Middle frontal gyrus (tissue), 1 donor: ENCODE results near the gene CNPY4.
"Not testable (repeated sequence)": the region's sequence is repeated elsewhere in the genome, so short reads cannot be mapped to it uniquely, and the experiment has no call there.

Experiments used
- DNase-seq: peaks from one replicate; pipeline ENCODE4 v3.0.0-alpha.2; 2015; ENCODE audit warnings: low spot score; ENCODE audit errors: extremely low spot score

The CNPY4 gene

GRCh38 chr7:100118388-100119071 lies 904 bp upstream of the CNPY4 start:
- no peak for DNase-seq

- DNase-seq, result peak; percentile 54
Observed at GRCh38 chr7:100119970-100120732, 717 bp downstream of the CNPY4 start.

GRCh38 chr7:100120733-100121036 lies 1.3 kb downstream of the CNPY4 start:
- no peak for DNase-seq

- DNase-seq, result no peak
Observed at GRCh38 chr7:100122067-100122466, 2.6 kb downstream of the CNPY4 start.

- DNase-seq, result no peak
Observed at GRCh38 chr7:100122568-100122967, 3.1 kb downstream of the CNPY4 start.

GRCh38 chr7:100124301-100125230 lies 5.1 kb downstream of the CNPY4 start:
- DNase-seq, result no peak

- no peak for DNase-seq
Observed at GRCh38 chr7:100126239-100126930, 7.0 kb downstream of the CNPY4 start.

GRCh38 chr7:100126931-100127865 lies 7.8 kb downstream of the CNPY4 start, which contains the start of gene MBLAC1:
Gene MBLAC1 (plus strand): TSS chr7:100126967. CDS start chr7:100127396, 429 bp downstream.
- DNase-seq, result peak; percentile 73

- no peak for DNase-seq
Observed at GRCh38 chr7:100127866-100128636, 8.6 kb downstream of the CNPY4 start.

GRCh38 chr7:100128637-100128963 lies 9.2 kb downstream of the CNPY4 start:
- no peak for DNase-seq

- DNase-seq, result not testable (repeated sequence)
Observed at GRCh38 chr7:100130220-100130607, 10.8 kb downstream of the CNPY4 start.

- no peak for DNase-seq
Observed at GRCh38 chr7:100130608-100131453, 11.4 kb downstream of the CNPY4 start.

GRCh38 chr7:100132126-100132525 lies 12.7 kb downstream of the CNPY4 start:
- no peak for DNase-seq

GRCh38 chr7:100132697-100133151 lies 13.3 kb downstream of the CNPY4 start:
- no peak for DNase-seq

GRCh38 chr7:100137851-100138760 lies 18.7 kb downstream of the CNPY4 start:
- no peak for DNase-seq

GRCh38 chr7:100141555-100141949 lies 22.1 kb downstream of the CNPY4 start:
- DNase-seq, result no peak

GRCh38 chr7:100142461-100142860 lies 23.0 kb downstream of the CNPY4 start:
- no peak for DNase-seq
